KOPT-K1 (cell line): Measurements from ENCODE around the gene TAAR9.

ENCODE experiments used
- H3K27ac ChIP-seq: fragments of 200-600 bp; sonication (generic); 2 replicates; pipeline ENCODE4 v1.5.1; 2016; ENCODE audit warnings: antibody characterized with exemption, mild to moderate bottlenecking, low read depth, low read length; ENCODE audit not compliant: poor library complexity, severe bottlenecking
- H3K36me3 ChIP-seq: fragments of 200-600 bp; sonication (generic); 2 replicates; pipeline ENCODE4 v1.5.1; 2017; ENCODE audit warnings: antibody characterized with exemption, mild to moderate bottlenecking, low read length, moderate library complexity; ENCODE audit not compliant: insufficient read depth
- H3K9me3 ChIP-seq: fragments of 200-600 bp; sonication (generic); 2 replicates; pipeline ENCODE4 v1.5.1; 2017; ENCODE audit warnings: antibody characterized with exemption, low read length, mild to moderate bottlenecking; ENCODE audit not compliant: insufficient read depth, poor library complexity, severe bottlenecking

TAAR9 gene, protein sequence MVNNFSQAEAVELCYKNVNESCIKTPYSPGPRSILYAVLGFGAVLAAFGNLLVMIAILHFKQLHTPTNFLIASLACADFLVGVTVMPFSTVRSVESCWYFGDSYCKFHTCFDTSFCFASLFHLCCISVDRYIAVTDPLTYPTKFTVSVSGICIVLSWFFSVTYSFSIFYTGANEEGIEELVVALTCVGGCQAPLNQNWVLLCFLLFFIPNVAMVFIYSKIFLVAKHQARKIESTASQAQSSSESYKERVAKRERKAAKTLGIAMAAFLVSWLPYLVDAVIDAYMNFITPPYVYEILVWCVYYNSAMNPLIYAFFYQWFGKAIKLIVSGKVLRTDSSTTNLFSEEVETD

DNA sequence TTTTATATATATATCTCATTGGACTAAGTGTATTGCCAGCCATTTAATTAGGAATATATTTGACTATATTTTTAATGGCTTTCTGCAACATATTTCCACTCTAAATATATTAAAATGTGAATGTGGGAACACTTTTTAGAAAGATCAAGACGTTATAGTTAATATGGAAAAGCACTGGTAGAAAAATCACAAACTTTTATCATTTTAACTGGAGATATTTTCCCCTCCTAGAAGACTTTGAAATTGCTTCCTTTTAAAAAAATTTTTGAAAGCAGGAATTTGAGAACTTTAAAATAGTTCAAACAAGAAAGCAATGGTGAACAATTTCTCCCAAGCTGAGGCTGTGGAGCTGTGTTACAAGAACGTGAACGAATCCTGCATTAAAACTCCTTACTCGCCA is at the start of gene TAAR9:
Gene TAAR9 (plus strand): TSS at position 301 of the 400 bp plus-strand sequence. CDS start 13 bp downstream, at position 314.
- Histone ChIP-seq H3K9me3 (peaks cover 6% of the 10 kb centered on the region), H3K36me3 (no peaks in the 10 kb centered on the region), H3K27ac (no peak within 1 kb of the TSS)

DNA sequence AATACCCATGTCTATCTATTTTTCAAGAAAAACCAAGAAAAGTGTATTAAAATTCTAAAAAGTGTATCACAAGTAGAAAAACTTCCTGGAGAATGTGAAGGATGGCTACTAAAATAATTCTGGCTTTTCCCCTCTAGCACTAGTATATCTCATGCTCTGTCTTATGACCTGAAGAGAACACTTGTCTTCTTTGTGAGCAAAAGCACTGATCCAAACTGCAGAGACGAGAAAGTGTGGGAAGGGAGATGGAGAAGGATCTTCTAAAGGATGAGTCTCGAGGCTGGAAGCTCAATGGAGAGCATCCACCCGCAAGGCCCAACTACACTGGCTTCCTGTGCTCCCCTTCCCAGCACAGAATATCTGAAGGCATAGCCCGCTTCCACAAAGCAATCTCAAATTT is 48.7 kb upstream of the TAAR9 start:
- no peaks in the 10 kb centered on the region for H3K9me3 ChIP-seq
- H3K36me3 ChIP-seq, result no peaks in the 10 kb centered on the region
- H3K27ac ChIP-seq, result no peak overlapping the region

DNA sequence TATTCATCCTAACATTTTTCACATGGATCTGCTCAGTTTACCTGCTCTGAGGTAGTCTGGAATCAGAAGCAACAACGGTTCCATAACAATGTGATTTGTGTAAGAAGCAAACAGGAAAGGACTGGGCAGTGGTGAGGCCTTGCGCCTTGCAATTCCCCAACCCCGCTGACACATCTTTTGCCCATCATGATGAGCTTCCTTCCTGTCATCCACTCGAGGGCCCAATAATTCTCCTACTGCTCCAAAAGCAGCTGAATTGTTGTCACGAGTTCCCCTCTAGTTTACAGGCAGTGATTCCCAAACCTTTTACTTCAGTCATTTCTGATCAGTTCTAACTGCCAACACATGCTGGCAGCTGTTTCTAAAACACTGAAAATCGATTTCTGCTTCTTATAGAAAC is 48.1 kb upstream of the TAAR9 start:
- H3K36me3 ChIP-seq, result no peaks in the 10 kb centered on the region
- H3K27ac ChIP-seq, result no peak overlapping the region
- H3K9me3 ChIP-seq, result no peaks in the 10 kb centered on the region

DNA sequence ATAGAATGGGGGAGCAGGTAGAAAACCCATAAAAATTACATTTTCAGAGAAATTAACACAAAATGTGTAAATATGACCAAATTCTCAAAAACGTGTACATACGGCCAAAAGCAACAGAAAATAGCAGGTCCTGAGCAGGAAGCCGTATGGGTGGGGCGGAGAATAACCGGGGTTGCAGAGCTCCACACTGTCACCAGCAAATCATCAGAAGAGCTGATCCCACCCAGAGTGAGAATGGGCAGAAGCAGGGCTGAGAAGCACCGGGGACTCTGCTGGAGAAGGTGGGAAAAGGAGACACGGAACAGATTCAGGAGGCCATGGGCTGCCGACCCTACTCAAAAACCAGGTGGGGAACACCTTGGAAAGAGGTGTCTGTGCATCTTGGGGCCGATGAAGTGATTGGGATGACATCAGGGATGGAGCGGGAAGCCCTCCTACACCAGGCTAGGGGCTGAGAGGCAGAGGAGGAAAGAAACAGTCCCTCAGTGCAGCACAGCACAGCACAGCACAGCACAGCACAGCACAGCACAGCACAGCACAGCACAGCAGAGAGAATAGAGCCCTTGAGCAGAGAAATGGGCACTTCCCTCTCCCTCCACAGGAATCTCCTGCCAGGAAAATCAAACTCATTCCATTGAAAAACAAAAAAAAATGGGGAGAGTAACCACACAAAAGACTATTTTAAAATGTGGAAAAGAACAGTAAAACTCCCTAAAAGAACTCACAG is 47.4 kb upstream of the TAAR9 start:
- Histone ChIP-seq H3K9me3 (no peaks in the 10 kb centered on the region), H3K27ac (no peak overlapping the region), H3K36me3 (no peaks in the 10 kb centered on the region)

DNA sequence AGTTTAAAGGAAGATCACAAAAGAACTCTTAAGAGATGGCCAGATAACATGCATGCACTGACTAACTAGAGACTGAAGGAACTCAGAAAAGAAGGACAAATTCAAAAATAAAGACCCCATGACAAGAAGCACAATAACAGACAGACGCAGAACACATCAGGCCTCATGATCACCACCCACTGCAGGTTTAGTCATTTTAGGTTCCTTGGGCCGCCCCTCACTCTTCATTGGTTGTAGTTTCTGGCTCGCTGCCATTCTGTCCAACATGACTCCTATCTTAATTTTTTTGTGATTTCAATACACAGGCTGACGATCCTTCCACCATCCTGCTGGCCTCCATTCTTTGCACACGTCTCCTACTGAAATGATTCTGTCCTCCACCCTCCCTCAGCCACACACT is 46.8 kb upstream of the TAAR9 start:
- no peaks in the 10 kb centered on the region for H3K9me3 ChIP-seq
- no peak overlapping the region for H3K27ac ChIP-seq
- H3K36me3 ChIP-seq, result no peaks in the 10 kb centered on the region

DNA sequence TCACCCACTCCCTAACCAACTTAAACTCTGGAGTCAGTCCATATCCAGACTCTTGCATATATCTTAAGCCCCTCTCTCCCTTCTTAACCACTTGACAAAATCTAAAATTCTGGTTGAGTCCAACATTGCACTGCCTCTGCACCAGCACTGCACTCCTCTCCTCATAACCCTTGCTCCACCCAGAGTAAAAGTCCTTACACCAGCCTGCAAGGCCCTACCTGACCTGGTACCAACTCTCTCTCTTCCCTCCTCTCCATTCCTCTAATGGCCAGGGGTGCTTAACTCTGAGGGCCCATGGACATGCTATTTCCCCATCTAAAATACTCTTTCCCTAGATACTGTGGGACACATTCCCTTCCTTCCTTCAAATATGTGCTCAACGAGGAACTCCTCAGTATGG is 46.2 kb upstream of the TAAR9 start:
- Histone ChIP-seq H3K9me3 (no peaks in the 10 kb centered on the region), H3K27ac (no peak overlapping the region), H3K36me3 (no peaks in the 10 kb centered on the region)

DNA sequence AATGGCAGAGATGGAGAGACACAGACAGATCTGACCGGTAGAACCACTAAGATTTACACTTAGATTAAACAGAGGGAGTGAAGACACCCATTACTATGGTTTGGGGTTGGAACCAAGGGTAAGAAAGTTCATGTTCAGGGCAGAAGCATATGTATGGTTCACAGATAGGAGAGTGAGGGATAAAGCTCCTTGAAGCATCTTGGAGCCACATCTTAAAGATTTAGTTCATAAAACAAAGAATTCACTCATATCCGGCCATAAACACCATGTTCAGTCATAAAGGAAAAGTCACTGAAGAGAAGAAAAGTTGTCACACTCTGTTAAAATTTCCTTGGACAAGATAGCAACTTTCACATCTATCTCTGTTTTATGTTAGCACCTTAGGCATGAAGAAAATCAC is 43.1 kb upstream of the TAAR9 start:
- no peak overlapping the region for H3K27ac ChIP-seq
- no peaks in the 10 kb centered on the region for H3K36me3 ChIP-seq

DNA sequence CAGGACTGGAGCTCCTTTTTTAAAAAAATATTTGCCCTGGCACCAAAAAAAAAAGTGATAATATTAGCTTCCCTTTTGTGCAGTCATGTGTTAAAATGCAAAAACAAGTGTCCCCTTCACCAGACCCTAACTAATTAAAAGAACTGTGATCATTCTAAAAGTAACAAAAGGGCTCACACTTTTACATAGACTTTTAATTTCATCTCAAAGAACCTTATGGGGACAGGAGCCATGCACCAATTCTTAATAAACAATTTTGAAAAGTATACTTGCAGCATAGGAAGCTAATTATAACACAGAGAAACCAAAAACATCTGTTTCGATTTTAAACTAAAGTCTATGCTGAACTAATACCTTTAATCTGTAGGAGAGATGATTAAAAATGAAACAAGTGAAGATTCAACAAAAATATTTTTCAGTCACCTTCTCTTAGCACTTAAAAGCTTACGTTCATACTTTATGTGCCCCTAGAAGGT is 42.4 kb upstream of the TAAR9 start:
- no peak overlapping the region for H3K27ac ChIP-seq
- H3K36me3 ChIP-seq, result no peaks in the 10 kb centered on the region
- H3K9me3 ChIP-seq, result no peaks in the 10 kb centered on the region

More for the DNA sequence above, 43.1 kb upstream of the TAAR9 start:
- H3K9me3 ChIP-seq, result no peaks in the 10 kb centered on the region

DNA sequence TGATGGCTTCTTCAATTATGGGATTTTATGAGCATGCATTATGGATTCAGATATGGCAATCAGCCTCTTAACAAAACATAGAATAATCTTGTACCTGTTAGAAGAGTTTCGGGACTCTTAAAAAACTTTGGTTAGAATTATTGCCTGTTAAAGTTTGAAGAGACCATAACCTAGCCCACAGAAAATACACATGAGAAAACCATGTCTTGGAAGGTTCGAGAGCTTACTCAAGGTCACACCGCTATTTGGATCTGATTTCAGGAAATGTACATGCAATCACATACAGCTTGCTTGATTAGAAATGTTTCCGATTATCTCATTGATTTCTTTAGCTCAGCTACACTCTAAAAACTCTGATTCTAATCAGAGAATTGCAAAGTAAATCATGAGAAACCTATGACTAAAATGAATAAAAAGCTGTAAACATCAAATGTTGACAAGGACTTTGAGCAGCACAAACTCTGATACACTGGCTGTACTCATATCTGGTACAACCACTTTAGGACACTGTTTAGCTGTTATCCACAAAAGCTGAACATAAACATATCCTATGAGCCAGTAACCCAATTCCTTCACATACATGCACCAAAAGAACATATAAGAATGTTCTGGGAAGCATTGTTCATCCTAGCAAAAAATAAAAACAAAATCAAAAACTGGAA is 41.4 kb upstream of the TAAR9 start:
- H3K36me3 ChIP-seq, result no peaks in the 10 kb centered on the region
- no peaks in the 10 kb centered on the region for H3K9me3 ChIP-seq

DNA sequence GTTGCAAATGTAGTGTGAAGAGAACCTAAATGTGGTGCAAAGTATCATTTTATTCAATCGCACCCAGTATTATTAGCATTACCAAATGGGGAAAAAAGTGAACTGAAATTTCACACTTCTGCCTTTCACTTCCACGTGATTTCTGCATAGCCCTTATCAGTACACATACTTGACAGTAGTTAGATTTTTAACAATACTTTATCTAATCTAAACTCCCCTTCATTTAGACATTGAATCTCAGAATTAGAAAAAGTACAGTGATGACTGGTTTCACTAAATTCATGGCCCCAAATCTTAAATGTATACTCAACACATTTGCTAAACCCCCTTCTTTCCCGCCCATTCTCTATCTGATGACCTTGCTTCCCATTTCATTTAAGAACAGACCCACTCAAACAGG is 39.4 kb upstream of the TAAR9 start:
- no peak overlapping the region for H3K27ac ChIP-seq

More for the DNA sequence above, 41.4 kb upstream of the TAAR9 start:
- H3K27ac ChIP-seq, result no peak overlapping the region

DNA sequence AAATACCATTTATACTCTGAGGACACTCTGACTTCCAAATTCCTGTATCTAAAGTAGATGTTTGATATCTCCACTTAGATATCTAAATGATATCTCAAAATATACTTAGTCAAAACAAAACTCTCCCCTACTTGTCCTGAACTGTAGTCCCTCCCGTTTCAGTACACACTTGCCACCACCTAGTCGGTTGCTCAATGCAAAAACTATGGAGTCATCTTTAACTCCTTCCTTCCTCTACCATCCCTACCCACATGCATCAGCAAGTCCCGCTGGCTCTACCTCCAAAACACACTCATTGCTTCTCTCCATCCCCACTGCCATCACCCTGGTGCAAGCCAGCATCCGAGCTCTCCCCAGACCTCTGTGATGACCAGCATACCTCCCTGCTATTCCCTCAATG is 38.3 kb upstream of the TAAR9 start:
- Histone ChIP-seq H3K9me3 (no peaks in the 10 kb centered on the region), H3K27ac (no peak overlapping the region), H3K36me3 (no peaks in the 10 kb centered on the region)

More for the DNA sequence above, 39.4 kb upstream of the TAAR9 start:
- H3K9me3 ChIP-seq, result no peaks in the 10 kb centered on the region
- no peaks in the 10 kb centered on the region for H3K36me3 ChIP-seq

DNA sequence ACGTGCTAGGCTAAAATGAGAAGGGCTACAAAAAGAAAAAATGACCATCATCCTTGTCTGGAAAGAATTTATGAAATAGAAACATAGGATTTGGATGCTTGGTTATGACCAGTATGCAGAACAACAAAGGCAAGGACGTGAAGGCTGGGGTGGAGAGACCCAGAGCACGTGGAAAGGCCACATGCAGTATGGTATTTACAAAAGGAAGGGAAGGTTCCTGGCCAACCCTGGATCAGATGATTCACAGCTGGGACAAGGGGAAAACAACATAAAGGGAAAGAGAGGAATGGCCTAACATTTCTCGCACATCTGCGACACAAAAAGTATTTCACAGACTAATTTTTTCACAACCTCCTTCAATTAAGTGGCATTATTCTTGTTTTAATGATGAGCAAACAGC is 33.3 kb upstream of the TAAR9 start:
- Histone ChIP-seq H3K36me3 (no peaks in the 10 kb centered on the region), H3K9me3 (no peaks in the 10 kb centered on the region), H3K27ac (no peak overlapping the region)

DNA sequence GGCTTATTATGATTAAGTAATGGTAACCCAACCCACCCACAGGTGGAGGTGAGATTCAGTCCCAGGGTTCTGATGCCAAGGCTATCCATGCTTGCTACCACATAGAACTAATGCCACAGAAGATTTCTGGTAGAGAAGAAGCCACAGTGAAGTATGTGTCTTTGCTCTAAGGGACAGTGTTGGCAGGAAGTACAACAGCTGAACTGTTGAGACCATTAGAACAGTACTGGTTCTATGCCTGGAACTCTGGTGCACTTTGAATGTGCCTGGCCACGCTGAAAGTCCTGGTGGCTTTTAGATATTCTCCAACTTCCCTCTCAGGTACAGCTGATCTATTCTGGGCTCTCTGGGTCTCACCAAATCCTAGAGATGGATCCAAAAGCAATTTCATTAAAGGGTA is 32.9 kb upstream of the TAAR9 start:
- Histone ChIP-seq H3K9me3 (no peaks in the 10 kb centered on the region), H3K36me3 (no peaks in the 10 kb centered on the region), H3K27ac (no peak overlapping the region)

DNA sequence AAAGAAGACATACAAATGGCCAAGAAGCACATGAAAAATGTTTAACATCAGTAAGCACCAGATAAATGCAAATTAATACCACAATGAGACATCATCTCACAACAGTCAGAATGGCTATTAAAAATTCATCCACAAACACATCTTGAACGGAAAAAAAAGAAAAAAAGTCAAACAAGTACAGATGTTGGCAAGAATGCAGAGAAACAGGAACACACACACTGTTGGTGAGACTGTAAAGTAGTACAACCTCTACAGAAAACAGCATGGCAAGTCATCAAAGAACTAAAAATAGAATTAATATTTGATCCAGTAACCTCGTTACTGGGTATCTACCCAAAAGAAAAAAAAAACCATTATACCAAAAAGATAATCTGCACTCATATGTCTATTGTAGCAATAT is 31.6 kb upstream of the TAAR9 start:
- Histone ChIP-seq H3K36me3 (no peaks in the 10 kb centered on the region), H3K9me3 (no peaks in the 10 kb centered on the region), H3K27ac (no peak overlapping the region)
